ENCODE results near the gene C5orf34.
"Not testable (repeated sequence)": the region's sequence is repeated elsewhere in the genome, so short reads cannot be mapped to it uniquely, and the experiment has no call there.

Gene C5orf34

DNA sequence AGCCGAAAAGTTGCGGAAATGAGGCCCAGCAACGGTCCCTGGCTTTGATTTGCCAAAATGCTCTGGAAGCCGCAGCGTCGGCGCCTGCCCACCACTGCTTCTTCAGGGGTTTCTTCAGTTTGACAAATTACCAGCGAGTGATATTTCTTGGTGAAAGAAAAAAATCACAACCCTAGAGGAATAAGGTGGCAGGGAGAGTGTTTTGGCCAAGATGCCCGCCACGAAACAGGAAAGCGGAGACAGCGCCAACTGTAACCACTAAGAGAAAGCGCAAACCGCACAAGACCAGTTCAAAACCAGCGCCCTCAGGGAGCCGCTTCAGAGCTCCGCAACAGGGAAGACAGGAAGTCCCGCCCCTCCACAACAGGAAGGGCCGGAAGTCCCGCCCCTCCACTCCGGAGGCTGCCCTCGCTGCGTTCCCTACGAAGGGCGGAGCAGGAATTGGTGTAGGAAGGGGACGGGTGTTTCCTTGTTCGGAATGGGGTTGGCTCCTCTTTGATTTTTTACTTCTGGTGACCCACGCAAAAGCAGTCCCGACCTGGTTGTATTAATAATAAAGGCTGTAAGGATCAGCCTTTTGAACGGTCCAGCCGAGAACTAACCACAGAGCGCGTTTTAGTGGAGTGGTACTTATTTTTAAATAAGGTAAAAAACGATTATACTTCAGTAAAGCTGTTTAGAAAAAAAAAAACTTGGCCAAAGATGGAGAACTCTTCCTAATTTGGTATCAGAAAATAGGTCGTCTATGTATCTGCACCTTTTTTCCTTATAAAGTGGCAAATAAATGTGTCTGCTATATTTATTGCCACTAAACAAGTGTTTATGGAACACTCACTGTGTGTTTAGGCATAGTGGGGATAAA is at the start of gene C5orf34:
Gene C5orf34, minus strand, starts transcription at position 333 of the 862 bp plus-strand sequence. CDS start 5,809 bp downstream, outside the sequence.
- DNase-seq (ENCODE audit: low spot score), result peak; percentile 99

- no peak for DNase-seq (ENCODE audit: low spot score)
These were observed 49.4 kb upstream of the C5orf34 start for GRCh38 chr5:43564289-43564850.

DNA sequence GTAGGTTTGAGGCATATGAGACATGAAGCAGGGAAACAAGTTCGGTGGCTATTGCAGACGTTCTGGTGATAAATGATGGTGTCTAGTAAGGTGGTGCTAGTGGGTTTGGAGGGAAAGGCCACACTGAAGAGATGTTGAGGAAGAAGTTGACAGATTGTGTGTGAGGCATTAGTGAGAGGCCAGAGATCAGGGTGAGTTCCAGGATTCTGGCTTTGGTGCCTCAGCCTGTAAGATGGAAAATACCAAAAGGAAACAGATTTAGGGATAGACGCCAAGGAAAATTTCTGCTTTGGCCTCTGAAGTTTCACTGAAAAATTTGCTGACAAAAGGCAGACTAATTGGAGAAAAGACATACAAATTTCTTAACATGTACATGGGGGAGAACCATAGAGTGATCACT is 48.4 kb upstream of the C5orf34 start:
- no peak for DNase-seq (ENCODE audit: low spot score)

DNA sequence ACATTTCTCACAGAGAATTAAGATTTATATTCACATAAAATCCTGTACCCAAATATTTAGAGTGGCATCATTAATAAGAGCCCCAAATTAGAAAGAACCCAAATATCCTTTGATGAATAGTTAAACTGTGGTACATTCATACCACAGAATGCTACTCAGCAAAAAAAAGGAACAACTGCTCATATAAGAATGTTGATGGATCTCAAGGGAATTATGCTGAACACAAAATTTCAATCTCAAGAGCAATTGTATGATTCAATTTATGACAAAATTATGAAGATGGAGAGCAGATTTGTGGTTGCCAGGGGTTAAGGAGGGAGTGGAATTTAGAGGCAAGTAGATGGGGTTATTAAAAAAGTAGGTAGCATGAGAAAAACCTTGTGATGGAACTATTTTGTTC is 46.4 kb upstream of the C5orf34 start:
- DNase-seq (ENCODE audit: low spot score), result no peak

DNA sequence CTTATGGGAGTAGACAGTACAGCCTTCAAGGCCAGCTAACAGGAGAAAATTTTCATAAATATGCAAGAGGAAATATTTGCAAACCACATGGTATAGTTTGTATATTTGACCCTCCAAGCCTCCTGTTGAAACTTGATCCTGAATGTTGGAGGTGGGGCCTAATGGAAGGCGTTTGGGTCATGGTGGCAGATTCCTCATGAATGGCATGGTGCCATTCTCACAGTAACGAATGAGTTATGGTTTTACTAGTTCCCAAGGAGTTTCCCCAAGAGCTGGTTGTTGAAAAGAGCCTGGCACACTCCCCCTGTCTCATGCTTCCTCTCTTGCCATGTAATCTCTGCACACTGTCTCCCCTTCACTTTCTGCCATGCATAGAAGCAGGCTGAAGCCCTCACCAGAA is 45.2 kb upstream of the C5orf34 start:
- DNase-seq (ENCODE audit: low spot score), result no peak

GRCh38 chr5:43556857-43557542 is 42.1 kb upstream of the C5orf34 start, which contains the start of gene PAIP1:
TSS of gene PAIP1 (minus strand) at chr5:43557077. CDS start at chr5:43556846, 231 bp downstream.
- peak; percentile 88 for DNase-seq (ENCODE audit: low spot score)

DNA sequence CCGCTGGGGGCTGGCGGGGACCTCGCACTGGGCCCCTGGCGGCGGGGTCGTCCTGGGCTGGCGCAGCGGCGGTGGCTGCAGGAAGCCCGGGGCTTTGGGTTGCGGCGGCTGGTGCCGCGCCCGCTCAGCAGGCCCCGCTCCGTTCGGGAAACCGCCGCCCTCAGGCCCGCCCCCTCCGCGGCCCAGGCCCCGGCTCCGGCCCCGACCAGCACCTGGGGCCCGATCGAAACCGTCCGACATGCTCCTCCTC is 41.6 kb upstream of the C5orf34 start:
- DNase-seq (ENCODE audit: low spot score), result not testable (repeated sequence)

- DNase-seq (ENCODE audit: low spot score), result peak; percentile 52
These were observed 41.1 kb upstream of the C5orf34 start for GRCh38 chr5:43555895-43556606.

DNA sequence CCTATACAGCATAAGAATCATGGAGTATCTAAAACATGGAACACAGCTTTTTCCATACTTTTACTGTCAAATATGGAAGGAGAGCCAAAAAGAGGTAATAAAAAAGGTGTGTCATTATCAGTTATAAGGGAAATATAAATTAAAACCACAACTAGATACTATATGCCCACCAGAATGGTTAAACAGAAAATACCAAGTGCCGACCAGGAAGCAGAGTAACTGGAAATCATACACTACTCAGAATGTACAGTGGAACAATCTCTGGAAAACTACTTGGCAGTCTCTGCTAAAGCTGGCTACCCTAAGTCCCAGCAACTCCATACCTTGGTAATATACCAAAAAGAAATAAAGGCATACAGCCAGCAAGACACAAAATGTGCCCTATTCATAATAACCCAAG is 39.5 kb upstream of the C5orf34 start:
- DNase-seq (ENCODE audit: low spot score), result no peak

DNA sequence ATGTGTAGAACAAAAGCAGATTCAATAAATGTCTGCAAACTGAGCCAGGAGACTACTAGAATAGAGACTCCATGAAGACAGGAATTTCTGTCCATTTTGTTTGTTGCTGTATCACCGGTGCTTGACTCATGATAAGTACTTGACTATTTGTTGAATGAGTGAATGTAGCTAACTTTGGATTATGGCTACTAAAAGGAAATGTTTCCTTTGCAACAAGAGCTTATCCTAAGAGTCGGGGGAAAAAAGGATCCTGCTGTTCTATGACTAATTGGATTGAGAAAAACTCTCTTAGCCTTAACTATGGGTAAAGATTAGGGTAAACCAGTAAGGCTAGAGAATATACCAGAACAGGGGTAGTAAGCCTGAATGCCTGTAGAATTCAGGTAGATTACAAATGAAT is 38.4 kb upstream of the C5orf34 start:
- DNase-seq (ENCODE audit: low spot score), result no peak

- no peak for DNase-seq (ENCODE audit: low spot score)
These were observed 36.8 kb upstream of the C5orf34 start for GRCh38 chr5:43551731-43552130.

GRCh38 chr5:43549272-43549671 is 34.3 kb upstream of the C5orf34 start:
- DNase-seq (ENCODE audit: low spot score), result not testable (repeated sequence)

GRCh38 chr5:43548358-43548757 is 33.4 kb upstream of the C5orf34 start:
- DNase-seq (ENCODE audit: low spot score), result no peak

- DNase-seq (ENCODE audit: low spot score), result no peak
These were observed 32.6 kb upstream of the C5orf34 start for GRCh38 chr5:43547532-43547931.

DNA sequence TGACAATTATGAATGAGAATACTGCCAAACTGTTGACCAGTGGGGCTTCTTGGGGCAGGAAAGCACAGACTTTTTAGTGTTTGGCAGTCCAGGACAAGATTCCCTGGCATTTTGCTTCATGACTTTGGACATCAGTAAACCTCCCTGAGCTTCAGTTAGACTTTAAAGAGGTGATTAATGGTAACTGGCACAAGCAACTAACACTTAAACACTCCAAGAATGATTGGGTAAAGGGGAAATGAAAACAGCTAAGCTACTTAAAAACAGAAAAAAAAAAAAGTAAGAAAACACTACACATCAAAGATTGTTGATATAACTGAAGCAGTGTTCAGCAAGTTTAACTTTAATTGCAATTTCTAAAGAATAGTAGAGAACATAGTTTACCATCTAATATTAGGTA is 28.5 kb upstream of the C5orf34 start:
- no peak for DNase-seq (ENCODE audit: low spot score)

DNA sequence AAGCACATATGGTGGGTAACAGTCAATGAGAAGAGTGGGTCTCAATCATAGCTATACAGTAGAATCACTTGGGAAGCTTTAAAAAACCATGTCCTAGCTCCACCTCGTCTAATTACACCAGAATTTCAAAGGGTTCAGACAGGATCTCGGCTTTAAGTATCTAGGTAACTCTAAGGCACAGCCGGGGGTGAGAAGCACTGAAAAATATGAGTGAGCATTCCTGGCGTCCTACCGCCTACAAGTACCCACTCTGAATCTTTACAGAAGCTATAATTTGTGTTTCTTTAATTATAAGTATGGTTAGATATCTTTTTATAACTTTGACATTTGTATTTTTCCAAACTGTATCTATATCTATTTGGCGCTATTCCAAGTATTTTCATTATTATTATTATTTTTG is 25.8 kb upstream of the C5orf34 start:
- no peak for DNase-seq (ENCODE audit: low spot score)

DNA sequence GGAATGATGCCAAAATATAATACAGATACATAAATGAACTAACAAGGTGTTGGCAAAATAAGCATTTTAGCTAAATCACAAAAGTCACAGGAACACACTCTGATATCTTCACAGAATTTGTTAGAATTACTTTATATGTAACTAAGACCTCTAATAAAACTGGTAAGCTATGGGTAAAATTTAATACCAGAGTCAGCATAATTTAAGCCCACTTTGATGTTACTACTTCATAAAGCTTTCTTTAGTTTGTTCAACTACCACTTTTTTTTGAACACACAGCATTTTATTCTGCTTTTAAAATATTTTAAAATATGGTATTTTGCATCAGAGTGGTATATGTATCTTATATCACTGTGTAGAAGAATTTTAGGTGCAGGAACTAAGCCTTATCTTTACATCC is 22.0 kb upstream of the C5orf34 start:
- DNase-seq (ENCODE audit: low spot score), result no peak

DNA sequence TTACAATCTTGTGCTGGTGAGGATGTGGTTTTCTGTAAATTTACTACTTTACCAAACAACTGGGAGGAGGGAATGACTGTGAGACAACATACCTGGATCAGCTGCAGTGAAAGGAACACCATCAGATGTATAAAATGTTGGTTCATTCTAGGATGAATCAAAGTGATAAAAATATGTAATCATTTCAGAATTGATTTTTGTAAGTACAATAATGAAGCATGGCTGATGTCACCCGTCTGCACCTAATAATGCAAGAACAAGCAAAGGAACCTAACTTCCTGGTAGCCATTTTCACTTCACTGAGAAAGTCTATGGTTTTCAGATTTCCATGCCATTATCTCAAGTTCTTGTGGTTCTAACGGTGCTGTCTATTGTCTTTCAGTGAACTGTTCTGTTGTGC is 18.7 kb upstream of the C5orf34 start:
- no peak for DNase-seq (ENCODE audit: low spot score)

- no peak for DNase-seq (ENCODE audit: low spot score)
These were observed 15.7 kb upstream of the C5orf34 start for GRCh38 chr5:43530648-43531047.

- no peak for DNase-seq (ENCODE audit: low spot score)
These were observed 8.7 kb upstream of the C5orf34 start for GRCh38 chr5:43523662-43524072.

- DNase-seq (ENCODE audit: low spot score), result no peak
These were observed 5.7 kb upstream of the C5orf34 start for GRCh38 chr5:43520615-43521014.

- no peak for DNase-seq (ENCODE audit: low spot score)
These were observed 715 bp upstream of the C5orf34 start for GRCh38 chr5:43515678-43516048.

- DNase-seq (ENCODE audit: low spot score), result peak; percentile 77
These were observed 505 bp downstream of the C5orf34 start for GRCh38 chr5:43514471-43514815.
